Mucosa of gallbladder (tissue), 1 donor: ENCODE results near the gene APBB2. TPM values are rescaled to one million over a fixed set of nuclear protein-coding genes. Genes with fewer than 3 reads are reported as not detected.

Experiments used
- DNase-seq: peaks from one replicate; pipeline ENCODE4 v3.0.0-alpha.2; 2020; ENCODE audit warnings: low spot score
- total RNA-seq: library from RNA; stranded (reverse); gene quantifications from one replicate; pipeline ENCODE4 v1.2.1, GENCODE V29; 2021
- donor health status: DM: no; HTN: no; CAD: no.

APBB2 gene
- total RNA-seq, 1 donor from 2014 or later, result 44.9 TPM

- DNase-seq, result no peak
Observed at GRCh38 chr4:41136456-41136855, 77.9 kb downstream of the APBB2 start.

DNA sequence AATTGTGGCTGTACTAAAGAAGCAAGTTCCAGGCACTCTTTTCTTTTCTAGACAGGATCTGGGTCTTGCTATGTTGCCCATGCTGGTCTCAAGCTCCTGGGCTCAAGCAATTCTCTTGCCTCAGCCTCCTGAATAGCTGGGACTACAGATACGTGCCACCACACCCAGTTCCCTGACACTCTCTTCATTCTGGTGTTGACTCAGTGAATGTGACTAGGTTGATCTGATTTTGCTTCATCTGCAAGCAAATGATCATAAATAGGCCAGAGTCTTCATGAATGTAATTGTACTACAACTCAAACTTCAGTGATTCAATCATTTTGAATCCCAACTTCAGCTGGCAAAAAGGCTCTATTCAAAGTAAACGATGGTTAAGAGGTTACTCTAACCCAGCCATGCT is 78.5 kb downstream of the APBB2 start:
- no peak for DNase-seq

DNA sequence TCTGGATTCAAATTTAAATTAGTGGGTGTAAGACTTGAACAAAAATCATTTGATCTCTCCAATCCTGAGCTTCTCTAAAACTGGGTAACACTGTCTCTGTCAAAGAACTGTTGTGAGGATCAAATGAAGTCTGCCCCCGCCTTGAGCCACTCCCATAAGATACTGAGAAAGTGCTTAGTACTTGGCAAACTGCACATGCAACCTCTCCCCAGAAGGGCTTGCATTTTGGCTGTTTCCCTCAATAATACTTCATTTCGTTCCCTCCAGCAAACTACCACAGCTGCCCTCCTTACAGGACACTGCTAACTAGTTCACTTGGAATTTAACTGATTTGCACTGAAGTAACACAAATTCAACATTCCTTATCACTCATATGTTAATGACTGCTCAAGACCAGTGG is 79.8 kb downstream of the APBB2 start:
- no peak for DNase-seq

- DNase-seq, result no peak
Observed at GRCh38 chr4:41133454-41134018, 80.8 kb downstream of the APBB2 start.

DNA sequence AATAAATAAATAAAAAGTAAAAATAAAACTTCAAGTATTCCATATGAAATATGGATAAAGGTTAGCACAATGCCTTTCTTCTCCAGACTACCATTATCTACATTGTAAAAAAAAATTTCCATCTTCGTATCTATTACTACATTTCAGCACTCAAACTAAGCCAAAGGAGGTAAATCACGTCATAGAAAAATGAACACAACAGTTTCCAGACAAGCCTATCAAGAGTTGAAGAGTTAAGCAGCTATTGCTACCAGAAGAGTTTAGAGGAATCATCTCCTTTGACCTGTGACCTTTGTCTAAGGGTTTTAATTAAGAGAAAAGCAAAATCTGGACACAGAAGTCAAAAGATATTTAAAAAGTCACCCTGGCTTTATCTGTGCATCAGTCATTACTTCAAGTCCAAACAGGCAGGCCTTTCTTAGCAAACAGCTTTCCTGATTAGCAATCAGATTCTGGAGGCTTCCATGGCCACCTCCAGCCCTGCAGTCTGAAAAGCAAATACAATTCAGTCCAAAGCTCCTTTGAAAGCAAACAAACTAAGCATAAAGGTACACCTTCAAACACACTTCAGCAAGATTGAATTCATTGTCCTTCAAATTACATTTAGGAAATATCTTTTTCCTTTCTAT is 82.2 kb downstream of the APBB2 start:
- DNase-seq, result peak; percentile 47

DNA sequence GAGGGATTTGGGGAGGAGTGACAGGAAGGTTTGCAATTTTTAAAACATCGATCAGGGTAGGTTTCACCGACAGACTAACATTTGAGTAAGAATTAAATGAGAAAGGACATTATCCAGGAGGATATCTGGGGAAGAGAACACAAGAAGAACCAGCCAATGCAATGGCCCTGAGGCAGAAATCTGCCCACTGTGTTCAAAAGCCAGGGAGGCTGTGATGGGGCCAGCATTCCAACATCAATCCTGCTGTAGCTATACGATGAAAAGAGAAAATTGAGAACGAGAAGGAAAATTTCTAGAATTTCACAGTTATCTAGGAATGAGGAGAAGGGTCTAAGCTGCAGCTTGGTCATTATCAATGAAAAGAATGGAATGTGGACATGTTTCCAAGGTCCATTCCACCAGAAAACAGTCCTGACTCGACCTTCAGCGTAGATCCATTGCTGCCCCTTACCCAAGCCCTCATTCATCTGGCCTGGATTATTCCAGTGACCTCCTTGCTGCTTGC is 84.4 kb downstream of the APBB2 start:
- DNase-seq, result no peak

DNA sequence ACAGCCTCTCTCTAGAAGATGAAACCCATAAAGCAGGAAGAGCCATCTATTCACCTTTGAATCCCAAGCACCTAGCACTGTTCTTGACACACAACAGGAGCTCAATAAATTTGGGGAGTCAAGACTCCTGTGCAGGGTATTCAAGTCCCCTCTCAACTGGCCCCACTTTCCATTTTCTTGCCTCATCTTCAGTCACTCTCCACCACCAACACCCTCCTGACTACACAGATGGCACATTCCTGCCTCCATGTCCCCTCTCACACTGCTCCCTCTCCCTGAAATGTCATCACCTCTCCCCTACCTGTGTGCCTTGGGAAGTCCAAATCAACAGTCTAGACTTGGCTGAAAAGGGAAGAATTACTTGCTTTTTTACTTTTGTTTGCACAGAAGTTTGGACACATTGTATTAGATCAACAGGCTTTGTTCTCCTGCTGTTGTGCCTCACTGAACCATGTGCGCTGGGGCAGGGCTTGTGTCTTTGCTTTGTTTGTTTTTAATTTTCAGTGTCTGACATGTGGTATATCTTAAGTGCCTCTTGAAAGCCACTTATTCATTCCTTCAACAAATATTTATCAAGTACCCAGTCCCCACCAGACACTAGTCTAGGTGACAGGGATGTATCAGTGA is 85.1 kb downstream of the APBB2 start:
- DNase-seq, result no peak

- no peak for DNase-seq
Observed at GRCh38 chr4:41125558-41126311, 88.6 kb downstream of the APBB2 start.

DNA sequence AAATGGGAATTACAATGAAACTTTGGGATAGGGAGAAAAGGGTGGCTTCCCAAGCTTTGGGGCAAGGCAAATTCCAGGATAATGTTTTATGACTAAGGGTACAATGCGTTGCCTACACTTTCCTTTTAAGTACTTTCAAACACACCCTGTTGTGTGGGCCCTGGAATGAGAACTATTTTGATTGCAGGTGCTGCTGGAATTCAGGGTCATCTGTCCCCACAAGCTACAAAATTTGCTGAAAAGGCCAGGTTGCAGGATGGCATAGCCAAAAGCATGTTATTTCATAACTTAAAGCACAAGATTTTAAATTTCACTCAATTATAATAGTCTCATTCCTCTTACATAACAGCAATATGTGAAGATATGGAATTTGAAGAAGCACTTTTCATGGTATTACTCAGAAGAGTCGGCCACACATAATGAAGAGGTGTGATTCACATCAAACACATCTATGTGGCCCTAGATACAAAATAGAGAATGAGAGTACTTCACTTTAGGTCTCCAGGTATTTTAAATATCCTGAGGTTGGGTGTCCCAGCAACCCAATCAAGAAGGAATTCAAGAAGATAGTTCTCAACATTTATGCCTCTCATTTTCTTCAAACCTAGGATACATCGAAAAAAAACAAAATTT is 89.3 kb downstream of the APBB2 start:
- no peak for DNase-seq

- no peak for DNase-seq
Observed at GRCh38 chr4:41122775-41123174, 91.6 kb downstream of the APBB2 start.

- no peak for DNase-seq
Observed at GRCh38 chr4:41122309-41122708, 92.0 kb downstream of the APBB2 start.

DNA sequence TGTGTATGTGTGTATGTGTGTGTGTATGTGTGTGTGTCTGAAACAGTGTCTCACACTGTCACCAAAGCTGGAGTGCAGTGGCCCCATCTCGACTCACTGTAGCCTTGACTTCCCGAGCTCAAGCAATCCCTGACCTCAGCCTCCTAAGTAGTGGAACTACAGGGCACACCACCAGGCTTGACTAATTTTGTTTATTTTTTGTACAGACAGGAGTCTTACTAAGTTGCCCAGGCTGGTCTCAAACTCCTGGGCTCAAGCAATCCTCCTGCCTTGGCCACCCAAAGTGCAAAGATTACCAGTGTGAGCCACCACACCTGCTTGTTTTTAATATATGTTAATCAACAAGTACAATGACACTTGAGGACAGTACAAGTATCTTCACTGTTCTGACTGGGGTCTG is 92.4 kb downstream of the APBB2 start:
- no peak for DNase-seq

DNA sequence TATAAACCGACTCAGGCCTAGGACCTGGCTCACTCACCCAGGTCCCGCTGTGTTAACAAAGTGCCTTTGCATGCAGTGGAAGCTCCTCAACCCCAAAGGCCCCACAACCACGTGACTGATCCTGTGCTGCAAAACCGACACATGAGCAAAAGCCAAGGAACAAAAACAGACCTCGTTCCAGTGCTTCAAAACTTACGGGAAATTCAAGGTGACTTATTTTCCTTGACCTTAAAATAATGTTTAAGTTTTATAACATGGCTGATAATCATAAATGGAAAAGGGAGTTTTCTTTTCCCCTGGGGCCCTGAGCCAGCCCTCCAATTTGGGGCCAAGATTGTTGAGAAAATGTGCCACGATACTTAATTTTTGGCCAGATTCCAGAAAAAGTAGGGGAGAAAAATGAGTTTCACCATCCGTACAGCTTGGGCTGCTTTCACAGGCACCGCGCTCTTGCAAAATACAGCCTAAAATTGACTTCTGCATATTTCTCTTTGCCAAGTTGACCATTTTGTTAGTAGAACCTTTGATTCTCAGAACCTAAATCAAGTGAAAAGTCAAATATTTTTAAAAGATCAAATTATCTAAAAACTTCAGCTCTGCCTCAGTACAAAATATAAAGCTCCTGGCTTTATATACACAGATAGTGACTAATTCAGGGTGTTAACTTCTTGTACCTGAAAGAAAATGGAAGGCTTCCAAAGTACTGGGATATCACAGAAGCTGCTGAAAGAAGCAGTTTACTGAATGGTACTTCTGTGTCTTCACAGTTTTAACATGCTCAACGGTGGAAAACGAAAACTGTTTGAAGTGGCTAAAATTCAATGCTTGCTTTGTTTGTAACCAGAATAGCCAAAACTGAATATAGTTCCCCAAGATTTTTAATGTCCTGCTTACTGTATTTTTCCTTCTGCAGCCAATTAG is 93.8 kb downstream of the APBB2 start:
- DNase-seq, result no peak

DNA sequence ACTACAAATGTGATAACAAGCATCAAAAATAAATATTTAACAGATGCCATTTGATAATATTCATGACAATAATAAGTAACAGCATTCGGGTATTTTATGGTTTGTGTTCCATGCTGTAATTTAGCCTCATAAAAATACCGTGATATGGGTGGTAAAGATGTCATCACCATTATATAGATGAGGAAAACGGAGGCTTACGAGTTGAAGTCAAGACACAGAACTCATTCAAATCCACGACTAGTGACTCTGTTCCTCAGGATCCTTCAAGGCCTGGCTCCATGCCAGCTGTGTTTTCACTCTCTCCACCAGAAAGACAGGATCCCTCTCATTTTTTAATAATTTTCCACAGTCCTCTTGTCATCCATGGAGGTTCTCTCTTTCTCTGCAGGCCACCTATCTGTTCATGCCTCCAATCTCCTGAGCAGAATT is 94.5 kb downstream of the APBB2 start:
- no peak for DNase-seq

GRCh38 chr4:41111791-41112190 is 102.6 kb downstream of the APBB2 start:
- DNase-seq, result no peak

- DNase-seq, result no peak
Observed at GRCh38 chr4:41110050-41110449, 104.3 kb downstream of the APBB2 start.

- DNase-seq, result no peak
Observed at GRCh38 chr4:41108481-41108880, 105.9 kb downstream of the APBB2 start.

GRCh38 chr4:41106694-41107419 is 107.5 kb downstream of the APBB2 start:
- DNase-seq, result no peak

- no peak for DNase-seq
Observed at GRCh38 chr4:41106081-41106480, 108.3 kb downstream of the APBB2 start.

GRCh38 chr4:41104155-41104554 is 110.2 kb downstream of the APBB2 start:
- DNase-seq, result no peak
